Panc1 (cell line): ENCODE data around the gene RGS9. TPM values are rescaled to one million over a fixed set of nuclear protein-coding genes. Genes with fewer than 3 reads are reported as not detected.

Source experiments
- ATAC-seq: fragments of 200-7000 bp; cut with Tn5 transposase; 2 replicates; pipeline ENCODE4 v1.9.1; 2020; ENCODE audit warnings: mild to moderate bottlenecking, moderate library complexity
- BruUV-seq: library from RNA; stranded (reverse); fragments of 400-500 nt; replicated peaks from 2 replicates; lab custom pipeline; 2021; lab: Mats Ljungman, UMichigan
- CTCF ChIA-PET: fragments of 300-600 bp; sonication (Branson Sonifier 250); formaldehyde crosslinking; loops from one replicate; lab custom pipeline; 2022; ENCODE audit warnings: antibody characterized with exemption; lab: Charles Lee
- POLR2A ChIA-PET: fragments of 300-600 bp; sonication (Branson Sonifier 250); formaldehyde crosslinking; loops from one replicate; lab custom pipeline; 2022; ENCODE audit warnings: antibody characterized with exemption; lab: Charles Lee
- DNase-seq: peaks from one replicate; pipeline ENCODE4 v3.0.0-alpha.2; 2010; ENCODE audit warnings: low read depth, low spot score
- H3K27ac ChIP-seq: 2 replicates; pipeline ENCODE4 v1.5.1; 2011; ENCODE audit warnings: mild to moderate bottlenecking, low read length, inconsistent platforms
- H3K27me3 ChIP-seq: fragments of 200-500 bp; sonication (Bioruptor generic); 2 replicates; pipeline ENCODE4 v1.6.0; 2014; ENCODE audit warnings: low read length, inconsistent platforms; ENCODE audit not compliant: control insufficient read depth, insufficient read depth
- H3K36me3 ChIP-seq: fragments of 200-500 bp; sonication (Bioruptor generic); 2 replicates; pipeline ENCODE4 v1.5.1; 2014; ENCODE audit warnings: inconsistent platforms, mild to moderate bottlenecking, low read length, moderate library complexity; ENCODE audit not compliant: control insufficient read depth, insufficient read depth
- H3K4me1 ChIP-seq: 2 replicates; pipeline ENCODE4 v1.5.1; 2011; ENCODE audit warnings: inconsistent platforms, mild to moderate bottlenecking, low read length, moderate library complexity; ENCODE audit not compliant: control insufficient read depth, insufficient read depth
- H3K4me3 ChIP-seq, 2 experiments: 2 replicates each; pipeline ENCODE4 v1.5.1; 2011 to 2012; ENCODE audit warnings: low read depth in 2 of 2, low read length in 2 of 2, mild to moderate bottlenecking in 2 of 2, inconsistent platforms in 1 of 2, moderate library complexity in 1 of 2
- H3K9me3 ChIP-seq: fragments of 200-500 bp; sonication (Bioruptor generic); 2 replicates; pipeline ENCODE4 v1.5.1; 2014; ENCODE audit warnings: low read depth, mild to moderate bottlenecking, inconsistent platforms, low read length, moderate library complexity; ENCODE audit not compliant: control insufficient read depth, insufficient read depth
- POLR2AphosphoS5 ChIP-seq: IDR thresholded peaks from 2 replicates; pipeline ENCODE4 v1.6.1; 2012; ENCODE audit warnings: mild to moderate bottlenecking, low read depth, low read length, moderate library complexity
- SIN3A ChIP-seq: IDR thresholded peaks from 2 replicates; pipeline ENCODE4 v1.6.1; 2012; ENCODE audit warnings: low read depth, mild to moderate bottlenecking, low read length, moderate library complexity, borderline replicate concordance; ENCODE audit not compliant: insufficient read depth
- TCF7L2 ChIP-seq: IDR thresholded peaks from 2 replicates; pipeline ENCODE4 v1.6.1; 2011; ENCODE audit warnings: mild to moderate bottlenecking, low read depth, low read length, inconsistent platforms
- in situ Hi-C: cut with HindIII; loops from 2 replicates; pipeline ENCODE4 v1.10.0; 2016; ENCODE audit warnings: low sequenced_read_pairs, low pct_unique_long_range_greater_than_20kb
- intact Hi-C: fragments of 100-400 bp; cut with micrococcal nuclease; formaldehyde crosslinking; loops from one replicate; pipeline ENCODE4 v1.10.0; 2022; ENCODE audit not compliant: unreplicated experiment
- total RNA-seq: library from RNA; stranded (reverse); gene quantifications from one replicate; pipeline ENCODE4 v1.2.1, GENCODE V29; 2021; ENCODE audit not compliant: unreplicated experiment
- TF ChIP-seq, protein P1 (sequence below): fragments of 450-650 bp; IDR thresholded peaks from 2 replicates; pipeline ENCODE4 v1.5.1; 2017; ENCODE audit warnings: mild to moderate bottlenecking
- TF ChIP-seq, protein P2 (sequence below), 2 experiments: IDR thresholded peaks; 2 replicates each; pipeline ENCODE4 v1.6.1; 2011 to 2012; ENCODE audit warnings: low read depth in 2 of 2, control low read depth in 1 of 2, low read length in 1 of 2, mild to moderate bottlenecking in 1 of 2, moderate library complexity in 1 of 2; ENCODE audit not compliant: insufficient read depth in 1 of 2

RGS9 gene
- total RNA-seq, 1 experiment from 2014 or later = 3.3 TPM

DNA sequence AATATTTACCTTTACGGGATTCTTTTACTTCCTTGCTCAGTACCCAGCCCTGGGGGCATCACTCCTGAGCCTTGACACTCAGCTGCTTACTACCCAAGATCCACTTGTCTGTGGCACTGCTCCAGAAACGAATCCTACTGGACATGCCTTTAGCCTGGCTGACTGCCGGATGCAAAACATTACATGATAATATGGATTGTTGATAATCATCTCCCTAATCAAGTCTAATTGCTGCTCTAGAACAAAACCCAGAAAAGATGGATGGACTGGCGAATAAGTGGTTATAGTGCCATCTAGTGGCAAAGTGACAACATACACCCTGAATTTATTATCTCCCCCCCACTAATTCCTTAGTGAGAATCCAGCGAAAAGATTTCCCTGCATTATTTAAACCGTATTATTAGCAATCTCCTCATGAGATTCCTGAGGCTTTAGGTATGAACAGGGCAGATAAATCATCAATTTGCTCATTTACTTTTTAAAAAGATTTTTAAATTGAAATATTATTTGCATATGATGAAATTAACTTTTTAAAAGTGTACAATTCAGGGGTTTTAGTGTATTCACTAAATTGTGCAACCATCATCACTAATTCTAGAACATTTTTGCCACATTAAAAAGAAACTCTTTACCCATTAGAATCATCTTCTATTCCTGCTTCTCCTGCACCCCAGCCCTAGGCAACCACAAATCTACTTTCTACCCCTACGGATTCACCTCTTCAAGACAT is 61.6 kb downstream of the RGS9 start:
- H3K4me3 ChIP-seq = no peak overlapping the region
- ChIA-PET POLR2A (interaction anchor here (0.7 kb wide), 1 partner anchor 361 kb away, joined by 4 read pairs; no protein-coding TSS in a partner anchor), CTCF (no interaction called here)
- TF ChIP-seq POLR2AphosphoS5 (no peak), SIN3A (no peak), TCF7L2 (no peak)
- TF ChIP-seq, protein P1, sequence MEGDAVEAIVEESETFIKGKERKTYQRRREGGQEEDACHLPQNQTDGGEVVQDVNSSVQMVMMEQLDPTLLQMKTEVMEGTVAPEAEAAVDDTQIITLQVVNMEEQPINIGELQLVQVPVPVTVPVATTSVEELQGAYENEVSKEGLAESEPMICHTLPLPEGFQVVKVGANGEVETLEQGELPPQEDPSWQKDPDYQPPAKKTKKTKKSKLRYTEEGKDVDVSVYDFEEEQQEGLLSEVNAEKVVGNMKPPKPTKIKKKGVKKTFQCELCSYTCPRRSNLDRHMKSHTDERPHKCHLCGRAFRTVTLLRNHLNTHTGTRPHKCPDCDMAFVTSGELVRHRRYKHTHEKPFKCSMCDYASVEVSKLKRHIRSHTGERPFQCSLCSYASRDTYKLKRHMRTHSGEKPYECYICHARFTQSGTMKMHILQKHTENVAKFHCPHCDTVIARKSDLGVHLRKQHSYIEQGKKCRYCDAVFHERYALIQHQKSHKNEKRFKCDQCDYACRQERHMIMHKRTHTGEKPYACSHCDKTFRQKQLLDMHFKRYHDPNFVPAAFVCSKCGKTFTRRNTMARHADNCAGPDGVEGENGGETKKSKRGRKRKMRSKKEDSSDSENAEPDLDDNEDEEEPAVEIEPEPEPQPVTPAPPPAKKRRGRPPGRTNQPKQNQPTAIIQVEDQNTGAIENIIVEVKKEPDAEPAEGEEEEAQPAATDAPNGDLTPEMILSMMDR = peak; percentile 73
- TF ChIP-seq, protein P2, sequence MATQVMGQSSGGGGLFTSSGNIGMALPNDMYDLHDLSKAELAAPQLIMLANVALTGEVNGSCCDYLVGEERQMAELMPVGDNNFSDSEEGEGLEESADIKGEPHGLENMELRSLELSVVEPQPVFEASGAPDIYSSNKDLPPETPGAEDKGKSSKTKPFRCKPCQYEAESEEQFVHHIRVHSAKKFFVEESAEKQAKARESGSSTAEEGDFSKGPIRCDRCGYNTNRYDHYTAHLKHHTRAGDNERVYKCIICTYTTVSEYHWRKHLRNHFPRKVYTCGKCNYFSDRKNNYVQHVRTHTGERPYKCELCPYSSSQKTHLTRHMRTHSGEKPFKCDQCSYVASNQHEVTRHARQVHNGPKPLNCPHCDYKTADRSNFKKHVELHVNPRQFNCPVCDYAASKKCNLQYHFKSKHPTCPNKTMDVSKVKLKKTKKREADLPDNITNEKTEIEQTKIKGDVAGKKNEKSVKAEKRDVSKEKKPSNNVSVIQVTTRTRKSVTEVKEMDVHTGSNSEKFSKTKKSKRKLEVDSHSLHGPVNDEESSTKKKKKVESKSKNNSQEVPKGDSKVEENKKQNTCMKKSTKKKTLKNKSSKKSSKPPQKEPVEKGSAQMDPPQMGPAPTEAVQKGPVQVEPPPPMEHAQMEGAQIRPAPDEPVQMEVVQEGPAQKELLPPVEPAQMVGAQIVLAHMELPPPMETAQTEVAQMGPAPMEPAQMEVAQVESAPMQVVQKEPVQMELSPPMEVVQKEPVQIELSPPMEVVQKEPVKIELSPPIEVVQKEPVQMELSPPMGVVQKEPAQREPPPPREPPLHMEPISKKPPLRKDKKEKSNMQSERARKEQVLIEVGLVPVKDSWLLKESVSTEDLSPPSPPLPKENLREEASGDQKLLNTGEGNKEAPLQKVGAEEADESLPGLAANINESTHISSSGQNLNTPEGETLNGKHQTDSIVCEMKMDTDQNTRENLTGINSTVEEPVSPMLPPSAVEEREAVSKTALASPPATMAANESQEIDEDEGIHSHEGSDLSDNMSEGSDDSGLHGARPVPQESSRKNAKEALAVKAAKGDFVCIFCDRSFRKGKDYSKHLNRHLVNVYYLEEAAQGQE (IDR thresholded peaks at IDR 0.05; ENCODE audit: insufficient read depth in 1 of 2, low read depth in 2 of 2, low read length in 1 of 2) = no peak
- ATAC-seq = peak; percentile 58; the same call in 1 of the 2 replicates
- in situ Hi-C loops (no loop called here), intact Hi-C loops (loop anchor here (10.0 kb wide), 1 partner anchor 234 kb away; no protein-coding TSS in a partner anchor)
- H3K27ac ChIP-seq = no peak overlapping the region
- H3K27me3 ChIP-seq = no peaks in the 10 kb centered on the region
- no peaks in the 10 kb centered on the region for H3K36me3 ChIP-seq
- BruUV-seq = no TSS peak
- no peaks in the 10 kb centered on the region for H3K9me3 ChIP-seq
- no peaks in the 10 kb centered on the region for H3K4me1 ChIP-seq
- peak; percentile 25 for DNase-seq

DNA sequence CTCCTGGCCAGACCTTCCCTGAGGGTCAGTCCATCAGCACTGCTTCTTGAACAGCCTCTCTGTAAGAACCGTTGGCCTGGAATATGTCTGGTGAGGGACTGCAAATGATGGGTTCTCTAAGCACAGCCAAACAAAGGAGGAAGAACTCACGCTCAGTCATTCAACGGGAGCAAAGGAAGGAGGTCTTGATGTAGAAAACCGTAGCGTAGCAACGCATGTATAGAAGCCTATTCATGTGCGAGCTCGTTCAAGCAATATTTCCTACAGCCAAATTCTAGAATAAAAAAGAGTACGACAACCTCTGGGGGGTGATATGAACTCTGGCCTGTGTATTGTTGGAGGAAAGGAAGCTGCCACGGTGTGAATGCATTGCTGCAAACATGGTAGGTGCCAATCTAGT is 64.2 kb downstream of the RGS9 start:
- POLR2A ChIA-PET = no interaction called here
- BruUV-seq = no TSS peak
- CTCF ChIA-PET = no interaction called here

More for the DNA sequence above, 64.2 kb downstream of the RGS9 start:
- TF ChIP-seq TCF7L2 = no peak
- TF ChIP-seq, protein P1 = no peak
- TF ChIP-seq, protein P2 (IDR thresholded peaks at IDR 0.05; ENCODE audit: insufficient read depth in 1 of 2, low read depth in 2 of 2, low read length in 1 of 2) = no peak
- TF ChIP-seq SIN3A = no peak
- TF ChIP-seq POLR2AphosphoS5 = no peak
- ATAC-seq = no peak
- Histone ChIP-seq H3K4me3 (no peak overlapping the region), H3K27ac (no peak overlapping the region), H3K27me3 (no peaks in the 10 kb centered on the region), H3K36me3 (no peaks in the 10 kb centered on the region), H3K9me3 (no peaks in the 10 kb centered on the region), H3K4me1 (no peaks in the 10 kb centered on the region)
- intact Hi-C loops (no loop called here), in situ Hi-C loops (no loop called here)
- no peak for DNase-seq
